C4-2B (cell line): Measurements from ENCODE around the gene DVL1.
"Not testable (repeated sequence)": the region's sequence is repeated elsewhere in the genome, so short reads cannot be mapped to it uniquely, and the experiment has no call there.

Experiments used
- H3K27ac ChIP-seq: fragments of 450-650 bp; 2 replicates; pipeline ENCODE4 v1.5.1; 2017
- ZFX ChIP-seq: fragments of 450-650 bp; IDR thresholded peaks from 2 replicates; pipeline ENCODE4 v1.6.1; 2017
- TF ChIP-seq, protein P1 (sequence below): fragments of 450-650 bp; conservative IDR thresholded peaks from 2 replicates; pipeline ENCODE4 v1.5.1; 2017; ENCODE audit warnings: mild to moderate bottlenecking

Gene DVL1

DNA sequence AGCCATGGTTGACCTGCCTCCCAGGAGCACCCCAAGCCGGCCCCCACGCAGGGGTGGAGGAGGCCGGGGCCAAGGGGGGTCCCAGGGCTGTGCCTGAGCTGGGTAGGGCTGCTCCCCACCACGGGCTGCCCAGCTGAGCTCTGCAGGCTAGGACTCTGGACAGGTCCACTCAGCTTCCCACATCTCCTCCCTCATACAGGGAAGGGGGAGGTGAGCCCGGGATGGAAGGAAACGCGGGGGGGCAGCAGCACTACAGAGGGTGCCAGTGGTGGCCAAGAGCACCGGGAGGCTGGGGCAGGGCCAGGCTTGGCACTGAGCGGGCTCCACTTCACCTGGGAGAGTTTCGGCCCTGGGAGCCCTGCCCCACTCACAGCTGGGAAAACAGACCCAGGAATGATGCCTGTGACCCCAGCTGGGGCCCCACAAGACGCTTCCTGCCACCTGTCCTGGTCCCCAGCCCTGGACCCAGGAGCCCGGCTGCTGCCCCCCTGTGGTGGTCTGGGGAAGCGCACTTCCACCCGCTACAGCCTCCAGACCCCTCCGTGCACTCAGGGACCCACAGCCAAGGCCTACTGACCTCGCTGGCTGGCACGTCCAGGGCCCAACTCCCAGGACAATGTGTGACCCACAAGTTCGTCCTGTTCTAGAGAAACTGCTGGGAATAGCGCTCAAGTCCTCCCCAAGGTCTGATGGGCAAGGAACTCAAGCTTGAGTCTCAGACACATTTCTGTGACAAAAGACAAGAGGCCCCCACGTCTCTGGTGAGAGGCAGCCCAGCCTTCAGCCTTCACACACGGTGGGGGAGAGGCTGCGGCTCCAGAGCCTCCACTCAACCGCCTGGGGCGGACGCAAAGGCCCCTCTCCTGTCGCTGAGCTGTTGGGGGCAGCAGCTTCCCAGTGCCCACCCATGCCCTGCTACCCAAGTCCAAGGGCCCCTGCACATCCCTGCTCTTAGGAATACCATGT lies 22.8 kb upstream of the DVL1 start:
- no peak overlapping the region for H3K27ac ChIP-seq
- TF ChIP-seq, protein P1, sequence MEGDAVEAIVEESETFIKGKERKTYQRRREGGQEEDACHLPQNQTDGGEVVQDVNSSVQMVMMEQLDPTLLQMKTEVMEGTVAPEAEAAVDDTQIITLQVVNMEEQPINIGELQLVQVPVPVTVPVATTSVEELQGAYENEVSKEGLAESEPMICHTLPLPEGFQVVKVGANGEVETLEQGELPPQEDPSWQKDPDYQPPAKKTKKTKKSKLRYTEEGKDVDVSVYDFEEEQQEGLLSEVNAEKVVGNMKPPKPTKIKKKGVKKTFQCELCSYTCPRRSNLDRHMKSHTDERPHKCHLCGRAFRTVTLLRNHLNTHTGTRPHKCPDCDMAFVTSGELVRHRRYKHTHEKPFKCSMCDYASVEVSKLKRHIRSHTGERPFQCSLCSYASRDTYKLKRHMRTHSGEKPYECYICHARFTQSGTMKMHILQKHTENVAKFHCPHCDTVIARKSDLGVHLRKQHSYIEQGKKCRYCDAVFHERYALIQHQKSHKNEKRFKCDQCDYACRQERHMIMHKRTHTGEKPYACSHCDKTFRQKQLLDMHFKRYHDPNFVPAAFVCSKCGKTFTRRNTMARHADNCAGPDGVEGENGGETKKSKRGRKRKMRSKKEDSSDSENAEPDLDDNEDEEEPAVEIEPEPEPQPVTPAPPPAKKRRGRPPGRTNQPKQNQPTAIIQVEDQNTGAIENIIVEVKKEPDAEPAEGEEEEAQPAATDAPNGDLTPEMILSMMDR = peak; percentile 96
- TF ChIP-seq ZFX = no peak

DNA sequence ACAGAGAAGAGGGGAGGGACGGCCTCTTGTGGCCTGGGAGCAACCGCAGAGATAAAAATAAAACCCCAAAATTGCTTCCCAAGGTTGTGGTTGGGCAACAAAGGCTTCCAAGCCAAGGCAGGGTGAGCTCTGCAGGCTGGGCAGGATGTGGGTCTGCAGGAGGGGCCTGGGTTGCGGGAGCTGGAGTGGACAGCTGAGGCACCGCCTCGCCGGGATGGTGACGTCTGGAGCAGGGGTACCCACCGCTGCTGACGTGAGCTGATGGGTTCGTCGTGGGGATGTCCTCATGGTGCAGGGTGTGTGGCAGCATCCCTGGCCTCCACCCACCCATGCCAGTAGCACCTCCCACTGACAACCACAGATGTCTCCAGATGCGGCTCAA lies 22.1 kb upstream of the DVL1 start:
- no peak overlapping the region for H3K27ac ChIP-seq
- TF ChIP-seq, protein P1 = no peak
- no peak for TF ChIP-seq ZFX

DNA sequence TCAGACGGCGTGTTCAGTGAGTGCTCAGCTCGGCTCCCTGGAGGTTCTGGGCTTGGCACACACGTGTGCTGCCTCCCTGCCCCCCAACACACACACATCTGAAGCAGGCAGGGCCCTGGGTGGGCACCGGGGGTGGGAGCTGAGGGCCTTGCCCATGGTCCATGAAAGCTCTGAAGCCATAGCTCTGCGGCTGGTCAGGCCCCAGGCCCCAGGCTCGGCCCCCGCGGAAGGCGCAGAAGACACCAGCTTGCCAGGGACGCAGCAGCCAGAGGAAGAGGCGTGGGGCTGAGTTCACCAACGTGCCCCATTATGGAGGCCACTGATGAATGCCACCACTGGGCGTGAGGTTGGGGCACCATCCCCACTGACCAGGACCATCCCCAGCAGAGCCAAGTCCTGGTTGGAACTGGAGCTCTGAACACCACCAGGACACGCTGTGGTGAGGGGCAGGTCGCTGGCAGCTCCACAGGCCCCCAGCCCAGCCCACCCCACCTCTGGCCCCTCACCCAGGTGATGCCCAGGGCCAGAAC lies 21.6 kb upstream of the DVL1 start:
- no peak overlapping the region for H3K27ac ChIP-seq
- TF ChIP-seq ZFX = no peak
- TF ChIP-seq, protein P1 = no peak

DNA sequence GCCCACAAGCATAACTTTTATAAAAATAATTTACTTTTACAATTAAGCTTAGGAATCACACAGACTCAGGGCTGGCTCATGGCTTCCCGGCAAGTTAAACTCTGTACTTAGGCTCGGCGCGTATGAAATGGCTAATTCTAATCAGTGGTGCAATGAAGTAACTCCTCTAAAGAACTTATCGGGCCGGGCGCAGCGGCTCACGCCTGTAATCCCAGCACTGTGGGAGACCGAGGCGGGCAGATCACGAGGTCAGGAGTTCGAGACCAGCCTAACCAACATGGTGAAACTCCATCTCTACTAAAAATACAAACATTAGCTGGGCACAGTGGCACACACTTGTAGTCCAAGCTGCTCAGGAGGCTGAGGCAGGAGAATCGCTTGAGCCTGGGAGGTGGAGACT lies 20.9 kb upstream of the DVL1 start:
- not testable (repeated sequence) for H3K27ac ChIP-seq

DNA sequence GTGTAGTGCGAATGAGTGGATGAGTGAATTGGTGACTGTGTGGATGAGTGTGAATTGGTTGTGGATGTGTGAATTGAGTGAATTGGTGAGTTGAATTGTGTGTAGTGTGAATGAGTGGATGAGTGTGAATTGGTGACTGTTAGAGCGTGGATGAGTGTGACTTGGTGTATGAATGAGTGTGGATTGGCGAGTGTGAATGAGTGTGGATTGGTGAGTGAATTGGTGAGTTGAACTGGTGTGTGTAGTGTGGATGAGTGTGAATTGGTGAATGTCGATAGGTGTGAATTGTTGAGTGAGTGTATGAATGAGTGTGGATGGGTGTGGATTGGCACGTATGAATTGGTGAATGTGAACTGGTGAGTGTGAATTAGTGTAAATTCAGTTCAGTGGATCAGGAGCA lies 18.1 kb upstream of the DVL1 start:
- H3K27ac ChIP-seq = no peak overlapping the region
- no peak for TF ChIP-seq ZFX
- TF ChIP-seq, protein P1 = no peak

DNA sequence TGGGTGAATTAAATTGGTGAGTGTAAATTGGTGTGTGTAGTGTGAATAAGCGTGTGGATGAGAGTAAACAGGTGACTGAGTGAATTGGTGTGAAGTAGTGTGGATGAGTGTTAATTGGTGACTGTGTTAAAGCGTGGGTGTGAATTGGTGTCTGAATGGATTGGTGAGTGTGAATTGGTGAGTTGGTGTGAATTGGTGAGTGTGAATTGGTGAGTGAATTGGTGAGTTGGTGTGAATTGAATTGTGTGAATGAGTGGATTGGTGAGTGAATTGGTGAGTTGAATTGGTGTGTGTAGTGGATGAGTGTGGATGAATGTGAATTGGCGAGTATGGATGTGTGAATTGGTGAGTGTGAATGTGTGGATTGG lies 17.5 kb upstream of the DVL1 start:
- TF ChIP-seq ZFX = no peak
- TF ChIP-seq, protein P1 = no peak
- no peak overlapping the region for H3K27ac ChIP-seq

DNA sequence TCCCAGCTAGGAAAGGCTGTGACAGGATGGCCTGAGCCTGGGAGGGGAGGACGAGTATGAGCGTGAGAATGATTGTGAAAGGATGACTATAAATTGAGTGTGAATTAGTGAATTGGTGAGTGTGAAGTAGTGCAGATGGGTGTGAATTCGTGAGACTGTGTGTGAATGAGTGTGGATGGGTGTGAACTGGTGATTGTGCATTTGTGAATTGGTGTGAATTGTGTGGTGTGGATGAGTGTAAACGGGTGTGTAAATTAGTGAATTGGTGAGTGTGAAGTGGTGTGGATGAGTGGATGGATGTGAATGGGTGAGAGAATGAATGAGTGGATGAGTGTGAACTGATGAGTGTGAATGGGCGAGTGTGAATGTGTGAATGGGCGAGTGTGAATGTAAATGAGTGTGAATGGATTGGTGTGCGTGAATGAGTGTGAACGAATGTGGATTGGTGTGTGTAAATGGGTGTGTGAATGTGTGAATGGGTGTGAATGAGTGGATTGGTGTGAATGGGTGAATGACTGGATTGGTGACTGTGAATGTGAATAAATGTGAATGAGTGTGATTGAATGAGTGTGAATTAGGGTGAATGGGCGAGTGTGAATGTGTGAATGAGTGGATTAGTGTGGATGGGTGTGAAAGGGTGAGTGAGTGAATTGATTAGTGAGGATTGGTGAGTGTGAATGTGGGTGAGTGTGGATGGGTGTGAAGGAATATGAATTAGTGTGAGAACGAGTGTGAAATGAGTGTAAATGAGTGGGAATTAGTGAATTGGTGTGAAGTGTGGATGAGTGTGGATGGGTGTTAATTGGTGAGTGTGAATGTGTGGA lies 16.9 kb upstream of the DVL1 start:
- TF ChIP-seq, protein P1 = no peak
- TF ChIP-seq ZFX = no peak
- no peak overlapping the region for H3K27ac ChIP-seq
